Thoracic aorta (tissue), 2 donors: ENCODE measurements around the gene DZIP1. TPM values are rescaled to one million over a fixed set of nuclear protein-coding genes. Genes with fewer than 3 reads are reported as not detected.

Source experiments
- ATAC-seq: fragments of 150-250 bp; one replicate; pipeline ENCODE4 v1.8.0; 2017; ENCODE audit warnings: low read depth; ENCODE audit not compliant: insufficient number of reproducible peaks, low FRiP score
- DNase-seq: peaks from one replicate; pipeline ENCODE4 v3.0.0-alpha.2; 2020; ENCODE audit warnings: low spot score
- H3K27ac ChIP-seq, 2 donors: fragments of 200-600 bp; sonication (generic); 1 replicate in 1 of 2; 2 replicates in 1 of 2; pipeline ENCODE4 v1.5.1; 2016; ENCODE audit warnings: mild to moderate bottlenecking in 2 of 2, moderate library complexity in 2 of 2
- H3K27me3 ChIP-seq: fragments of 200-600 bp; sonication (generic); replicated peaks from 2 replicates; pipeline ENCODE4 v1.6.0; 2016; ENCODE audit warnings: mild to moderate bottlenecking; ENCODE audit not compliant: insufficient read depth
- H3K36me3 ChIP-seq: fragments of 200-600 bp; sonication (generic); one replicate; pipeline ENCODE4 v1.5.1; 2016
- H3K4me1 ChIP-seq, 2 donors: fragments of 200-600 bp; sonication (generic); 1 replicate in 1 of 2; 2 replicates in 1 of 2; pipeline versions ENCODE4 v1.5.1 to v1.6.0; 2016; ENCODE audit warnings: low read depth in 2 of 2, mild to moderate bottlenecking in 1 of 2; ENCODE audit not compliant: control insufficient read depth in 1 of 2
- H3K4me3 ChIP-seq: fragments of 200-600 bp; sonication (generic); 2 replicates; pipeline ENCODE4 v1.5.1; 2016; ENCODE audit warnings: mild to moderate bottlenecking
- H3K9me3 ChIP-seq: fragments of 200-600 bp; sonication (generic); 2 replicates; pipeline ENCODE4 v1.5.1; 2016
- total RNA-seq, 2 donors: library from RNA; depleted of rRNA; stranded (reverse); fragments of >200 nt; gene quantifications; one replicate each; pipeline versions ENCODE4 v1.1.0 to v1.2.3, GENCODE V29; 2016
- TF ChIP-seq, protein P1 (sequence below): fragments of 200-600 bp; sonication (generic); IDR thresholded peaks from one replicate; pipeline ENCODE4 v1.5.1; 2019; ENCODE audit warnings: antibody characterized with exemption

DZIP1 gene
- total RNA-seq, 2 donors from 2014 or later, result 24.5 to 26.0 TPM

DNA sequence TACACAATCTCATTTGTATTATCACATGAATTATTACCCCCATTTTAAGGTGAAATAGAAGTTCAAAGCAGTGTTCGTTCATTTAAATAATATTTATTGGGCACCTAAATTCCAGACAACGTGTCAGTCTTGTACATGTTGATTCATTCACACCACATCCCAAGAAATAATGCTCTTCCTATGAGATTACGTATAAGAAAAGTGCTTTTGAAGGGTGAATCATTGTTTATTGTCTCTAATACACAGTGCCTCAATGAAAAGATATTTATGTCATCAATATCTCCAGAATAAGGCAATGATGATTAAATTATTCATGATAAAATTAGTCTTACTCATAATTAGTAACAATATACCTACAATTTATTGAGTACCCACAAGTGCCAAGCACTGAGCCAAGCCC lies 56.4 kb downstream of the DZIP1 start:
- no peaks in the 10 kb centered on the region for H3K9me3 ChIP-seq
- peaks cover 17% of the 10 kb centered on the region for H3K36me3 ChIP-seq
- TF ChIP-seq, protein P1, sequence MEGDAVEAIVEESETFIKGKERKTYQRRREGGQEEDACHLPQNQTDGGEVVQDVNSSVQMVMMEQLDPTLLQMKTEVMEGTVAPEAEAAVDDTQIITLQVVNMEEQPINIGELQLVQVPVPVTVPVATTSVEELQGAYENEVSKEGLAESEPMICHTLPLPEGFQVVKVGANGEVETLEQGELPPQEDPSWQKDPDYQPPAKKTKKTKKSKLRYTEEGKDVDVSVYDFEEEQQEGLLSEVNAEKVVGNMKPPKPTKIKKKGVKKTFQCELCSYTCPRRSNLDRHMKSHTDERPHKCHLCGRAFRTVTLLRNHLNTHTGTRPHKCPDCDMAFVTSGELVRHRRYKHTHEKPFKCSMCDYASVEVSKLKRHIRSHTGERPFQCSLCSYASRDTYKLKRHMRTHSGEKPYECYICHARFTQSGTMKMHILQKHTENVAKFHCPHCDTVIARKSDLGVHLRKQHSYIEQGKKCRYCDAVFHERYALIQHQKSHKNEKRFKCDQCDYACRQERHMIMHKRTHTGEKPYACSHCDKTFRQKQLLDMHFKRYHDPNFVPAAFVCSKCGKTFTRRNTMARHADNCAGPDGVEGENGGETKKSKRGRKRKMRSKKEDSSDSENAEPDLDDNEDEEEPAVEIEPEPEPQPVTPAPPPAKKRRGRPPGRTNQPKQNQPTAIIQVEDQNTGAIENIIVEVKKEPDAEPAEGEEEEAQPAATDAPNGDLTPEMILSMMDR, result no peak
- no peak overlapping the region for H3K27ac ChIP-seq
- H3K4me1 ChIP-seq, result no peaks in the 10 kb centered on the region
- H3K27me3 ChIP-seq, result no peaks in the 10 kb centered on the region
- H3K4me3 ChIP-seq, result no peak overlapping the region
- ATAC-seq (no peak), DNase-seq (no peak)

DNA sequence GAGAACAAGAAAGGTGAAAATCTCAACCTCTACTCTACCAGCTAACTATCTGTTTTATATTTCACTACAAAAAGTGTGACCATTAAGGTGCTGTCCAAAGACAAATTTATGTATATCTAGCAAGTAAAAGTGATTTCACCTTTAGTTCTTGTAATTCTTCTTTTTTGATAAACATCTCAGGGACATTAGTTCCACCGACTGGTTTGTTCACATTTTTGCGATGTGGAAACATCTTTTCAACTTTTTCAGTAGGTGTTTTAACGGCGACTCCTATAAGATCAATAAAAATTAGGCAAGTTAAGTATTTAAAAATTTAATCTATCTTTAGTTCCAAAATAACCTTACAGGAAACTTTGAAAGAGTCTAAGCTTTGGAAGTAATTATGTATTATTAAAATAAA lies 58.6 kb downstream of the DZIP1 start:
- Histone ChIP-seq H3K27me3 (no peaks in the 10 kb centered on the region), H3K9me3 (no peaks in the 10 kb centered on the region), H3K27ac (no peak overlapping the region), H3K36me3 (peaks cover 24% of the 10 kb centered on the region), H3K4me1 (no peaks in the 10 kb centered on the region), H3K4me3 (no peak overlapping the region)
- TF ChIP-seq, protein P1, result no peak
- DNase-seq (no peak), ATAC-seq (no peak)

DNA sequence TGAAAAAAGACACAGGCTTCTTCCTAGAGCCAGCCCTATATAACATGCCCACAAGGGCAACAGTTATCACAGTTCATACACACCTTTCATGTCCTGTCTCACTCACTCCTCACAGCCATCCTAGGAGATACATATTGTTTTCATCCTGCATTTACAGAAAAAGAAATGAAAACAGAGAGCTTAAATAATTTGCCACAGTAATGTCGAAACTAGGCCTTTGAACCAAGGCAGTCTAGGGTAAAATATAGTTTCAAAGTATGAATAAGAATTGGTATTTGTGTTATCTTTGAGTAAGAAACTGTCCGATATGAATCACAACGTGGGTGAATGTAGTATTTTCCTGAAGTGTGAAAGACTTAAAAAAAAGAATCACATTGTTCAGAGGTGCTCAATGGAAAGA lies 65.2 kb downstream of the DZIP1 start:
- Histone ChIP-seq H3K4me3 (no peak overlapping the region), H3K36me3 (peaks cover 7% of the 10 kb centered on the region), H3K9me3 (no peaks in the 10 kb centered on the region), H3K4me1 (no peaks in the 10 kb centered on the region), H3K27me3 (no peaks in the 10 kb centered on the region), H3K27ac (no peak overlapping the region)
- DNase-seq (no peak), ATAC-seq (no peak)
- TF ChIP-seq, protein P1, result no peak

DNA sequence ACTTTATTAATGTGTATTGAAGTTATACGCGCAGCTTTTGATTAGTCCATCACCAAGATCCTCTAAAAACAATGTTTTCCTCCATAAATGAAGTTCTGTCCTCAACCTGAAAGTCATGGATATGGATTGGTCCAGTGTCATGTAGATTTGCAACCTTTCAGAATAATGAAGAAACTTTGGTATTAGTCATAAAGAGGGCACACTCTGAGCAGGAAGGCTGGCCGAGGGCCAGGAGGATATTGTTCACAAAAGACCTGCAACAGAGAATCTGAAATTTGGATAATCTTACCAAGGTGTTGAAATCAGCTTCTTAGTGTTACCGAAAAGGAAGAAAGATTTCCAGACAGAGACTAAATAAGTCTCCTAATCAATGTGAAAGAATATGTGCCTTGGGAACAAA lies 71.3 kb downstream of the DZIP1 start:
- Histone ChIP-seq H3K9me3 (no peaks in the 10 kb centered on the region), H3K27ac (no peak overlapping the region), H3K4me3 (no peak overlapping the region), H3K4me1 (no peaks in the 10 kb centered on the region), H3K27me3 (no peaks in the 10 kb centered on the region), H3K36me3 (no peaks in the 10 kb centered on the region)
- TF ChIP-seq, protein P1, result no peak
- ATAC-seq (no peak), DNase-seq (no peak)

DNA sequence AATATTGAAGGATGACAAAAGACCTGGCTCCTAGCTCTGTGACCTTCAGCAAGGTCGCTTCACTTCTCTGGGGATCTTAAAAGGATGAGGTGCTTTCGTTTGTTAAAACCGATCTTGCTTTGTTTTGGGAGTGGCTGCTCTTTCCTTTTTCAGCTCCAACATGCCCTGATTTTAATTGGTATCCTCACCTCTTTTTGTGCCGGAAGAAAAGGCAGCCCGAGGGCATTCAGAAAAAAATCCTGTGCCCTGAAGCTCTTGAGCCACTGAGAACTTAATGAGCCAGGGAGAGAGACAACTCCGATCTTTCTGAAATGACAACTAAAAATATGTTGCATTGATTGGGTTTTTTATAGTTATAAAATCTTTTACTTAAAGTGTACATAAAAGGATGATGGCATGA lies 72.6 kb downstream of the DZIP1 start:
- DNase-seq, result no peak
- ATAC-seq, result no peak
- Histone ChIP-seq H3K4me1 (no peaks in the 10 kb centered on the region), H3K36me3 (no peaks in the 10 kb centered on the region), H3K27me3 (no peaks in the 10 kb centered on the region), H3K4me3 (no peak overlapping the region), H3K9me3 (no peaks in the 10 kb centered on the region), H3K27ac (no peak overlapping the region)
- TF ChIP-seq, protein P1, result no peak
